ENCODE results near the gene COL3A1.

COL3A1 gene

GRCh38 chr2:188974164-188974563, at the start of gene COL3A1:
TSS of gene COL3A1 (plus strand) at chr2:188974373. CDS start at chr2:188974490, 117 bp downstream.
- no peak for DNase-seq (ENCODE audit: low read depth)

GRCh38 chr2:188928643-188929042, 45.5 kb upstream of the COL3A1 start:
- no peak for DNase-seq (ENCODE audit: low read depth)

- no peak for DNase-seq (ENCODE audit: low read depth)
These were observed 42.8 kb upstream of the COL3A1 start for GRCh38 chr2:188931361-188931760.

- DNase-seq (ENCODE audit: low read depth) = no peak
These were observed 36.6 kb upstream of the COL3A1 start for GRCh38 chr2:188937228-188938220.

GRCh38 chr2:188940171-188940570, 34.0 kb upstream of the COL3A1 start:
- DNase-seq (ENCODE audit: low read depth) = no peak

- DNase-seq (ENCODE audit: low read depth) = no peak
These were observed 29.7 kb upstream of the COL3A1 start for GRCh38 chr2:188944442-188944841.

GRCh38 chr2:188949046-188949818, 24.9 kb upstream of the COL3A1 start:
- DNase-seq (ENCODE audit: low read depth) = no peak

- no peak for DNase-seq (ENCODE audit: low read depth)
These were observed 21.3 kb upstream of the COL3A1 start for GRCh38 chr2:188952901-188953300.

GRCh38 chr2:188956290-188956689, 17.9 kb upstream of the COL3A1 start:
- no peak for DNase-seq (ENCODE audit: low read depth)

- DNase-seq (ENCODE audit: low read depth) = no peak
These were observed 17.2 kb upstream of the COL3A1 start for GRCh38 chr2:188956961-188957360.

- no peak for DNase-seq (ENCODE audit: low read depth)
These were observed 16.5 kb upstream of the COL3A1 start for GRCh38 chr2:188957646-188958045.

- DNase-seq (ENCODE audit: low read depth) = no peak
These were observed 10.4 kb upstream of the COL3A1 start for GRCh38 chr2:188963741-188964140.

GRCh38 chr2:188964976-188965546, 9.1 kb upstream of the COL3A1 start:
- DNase-seq (ENCODE audit: low read depth) = no peak

GRCh38 chr2:188965563-188965962, 8.6 kb upstream of the COL3A1 start:
- DNase-seq (ENCODE audit: low read depth) = no peak

GRCh38 chr2:188966079-188966571, 8.0 kb upstream of the COL3A1 start:
- DNase-seq (ENCODE audit: low read depth) = no peak

- no peak for DNase-seq (ENCODE audit: low read depth)
These were observed 7.3 kb upstream of the COL3A1 start for GRCh38 chr2:188966728-188967440.

- no peak for DNase-seq (ENCODE audit: low read depth)
These were observed 4.9 kb upstream of the COL3A1 start for GRCh38 chr2:188969236-188969635.

- DNase-seq (ENCODE audit: low read depth) = no peak
These were observed 4.5 kb upstream of the COL3A1 start for GRCh38 chr2:188969651-188970050.

GRCh38 chr2:188970211-188970610, 4.0 kb upstream of the COL3A1 start:
- no peak for DNase-seq (ENCODE audit: low read depth)

GRCh38 chr2:188971432-188971861, 2.7 kb upstream of the COL3A1 start:
- DNase-seq (ENCODE audit: low read depth) = no peak

GRCh38 chr2:188973641-188974040, 532 bp upstream of the COL3A1 start:
- no peak for DNase-seq (ENCODE audit: low read depth)

Measured in activated T-helper 9 cell treated with anti-CD3 and anti-CD28 coated beads, Interleukin-2, amount 50 U/mL, for 16 hours (primary cell).